Stimulated activated CD4-positive, alpha-beta T cell treated with anti-CD3 and anti-CD28 coated beads, Interleukin-12 subunit alpha, Interleukin-12 subunit beta, amount 100 ng/mL, for 4 hours (primary cell): ENCODE data around the gene NPTN.
A peak's percentile ranks its signal among the peaks of the same experiment; 100 is the strongest.
"Not testable (repeated sequence)": the region's sequence is repeated elsewhere in the genome, so short reads cannot be mapped to it uniquely, and the experiment has no call there.

Source experiments
- DNase-seq: peaks from one replicate; pipeline ENCODE4 v3.0.0-alpha.2; 2020

NPTN gene

DNA sequence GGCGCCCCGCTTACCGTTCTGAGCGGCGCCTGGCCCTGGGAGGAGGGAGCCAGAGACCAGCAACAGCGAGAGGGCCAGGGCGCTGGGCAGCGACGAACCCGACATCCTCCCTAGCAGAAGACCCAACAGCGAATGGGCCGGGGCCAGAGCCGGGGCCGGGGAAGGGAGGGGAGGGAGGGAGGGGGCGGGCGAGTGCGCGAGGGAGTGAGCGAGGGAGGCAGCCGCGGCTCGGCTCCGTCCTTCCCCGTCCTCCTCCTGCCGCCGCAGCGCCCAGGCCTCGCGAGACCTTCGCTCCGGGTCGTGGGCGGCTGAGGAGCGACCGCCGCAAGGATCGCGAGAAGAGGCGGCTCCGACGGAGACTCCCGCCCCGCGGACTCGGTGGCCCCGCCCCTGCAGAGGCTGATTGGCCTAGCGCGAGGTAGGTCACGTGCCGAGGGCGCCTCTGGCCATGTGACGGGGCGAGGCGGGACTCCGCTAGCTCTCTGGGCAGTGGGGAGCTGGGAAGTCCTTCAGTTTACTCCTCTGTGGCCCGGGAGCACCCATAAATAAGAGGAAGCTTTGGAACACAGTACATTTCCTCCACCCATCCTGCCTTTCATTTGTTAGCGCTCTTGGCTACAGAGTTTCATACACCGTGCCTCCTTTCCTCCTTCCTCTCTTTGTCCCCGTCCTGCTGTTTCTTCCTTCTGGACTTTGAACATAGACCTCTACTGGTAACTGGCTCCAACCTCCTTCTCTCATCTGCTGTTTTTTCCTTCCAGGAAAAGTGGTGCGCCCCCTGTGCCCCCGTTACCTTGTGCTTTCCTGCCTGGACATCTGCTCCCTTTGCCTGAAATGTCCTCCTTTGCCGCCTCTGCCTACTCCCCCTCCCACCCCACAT is at the start of gene NPTN:
Gene NPTN, minus strand, starts transcription at position 279 of the 880 bp plus-strand sequence. Its CDS starts 174 bp downstream, at position 105.
- DNase-seq, result peak; percentile 98

- DNase-seq, result no peak
These were observed 49.5 kb upstream of the NPTN start for GRCh38 chr15:73682600-73683090.

- no peak for DNase-seq
These were observed 48.8 kb upstream of the NPTN start for GRCh38 chr15:73681856-73682599.

DNA sequence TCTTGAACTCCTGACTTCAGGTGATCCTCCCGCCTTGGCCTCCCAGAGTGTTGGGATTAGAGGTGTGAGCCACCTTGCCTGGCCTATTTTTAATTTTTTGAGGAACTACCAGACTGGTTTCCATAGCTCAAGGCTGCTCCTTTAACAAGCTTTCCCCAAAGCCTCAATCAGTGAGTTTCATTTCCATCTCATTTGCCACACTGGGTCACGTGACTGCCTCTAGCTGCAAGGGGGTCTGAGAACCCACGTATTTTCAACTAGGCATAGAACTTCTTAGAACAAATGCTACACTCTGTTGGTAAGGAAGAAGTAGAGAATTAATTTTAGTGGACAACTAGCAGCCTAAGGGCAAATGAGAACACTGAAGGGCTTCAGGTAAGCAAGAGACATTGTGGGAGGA is 47.9 kb upstream of the NPTN start:
- DNase-seq, result no peak

DNA sequence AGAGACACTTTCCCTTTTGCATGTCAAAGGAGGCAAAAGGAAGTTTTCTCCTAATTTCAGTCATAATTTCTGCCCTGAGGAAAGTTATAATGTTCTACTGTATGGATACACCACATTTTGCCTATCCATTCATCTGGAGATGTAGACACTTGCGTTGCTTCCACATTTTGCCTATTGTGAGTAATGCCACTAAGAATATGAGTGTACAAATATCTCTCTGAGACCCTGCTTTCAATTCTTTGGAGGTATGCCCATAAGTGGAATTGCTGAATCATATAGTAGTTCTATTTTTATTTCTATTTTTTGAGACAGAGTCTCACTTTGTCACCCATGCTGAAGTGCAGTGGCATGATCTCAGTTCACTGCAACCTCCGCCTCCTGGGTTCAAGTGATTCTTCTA is 47.4 kb upstream of the NPTN start:
- no peak for DNase-seq

DNA sequence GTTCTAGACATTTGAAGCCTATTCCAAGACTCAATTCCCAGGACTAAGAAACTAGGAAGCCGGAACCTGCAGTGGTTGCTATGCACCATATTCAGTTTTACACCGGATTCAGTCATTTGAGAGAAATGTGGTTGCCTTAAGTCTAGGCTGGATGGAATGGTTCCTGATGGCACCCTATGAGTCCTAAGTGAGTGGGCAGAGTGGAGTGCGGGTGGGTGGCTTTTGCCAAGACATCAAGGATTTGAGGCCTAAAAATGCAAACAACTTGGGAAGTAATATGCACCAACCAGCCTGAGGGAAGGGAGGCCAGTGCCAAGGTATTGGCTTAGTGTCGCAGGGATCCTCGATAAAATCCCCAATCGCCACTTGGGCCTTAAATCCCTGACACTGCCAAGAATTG is 46.8 kb upstream of the NPTN start:
- no peak for DNase-seq

- no peak for DNase-seq
These were observed 46.0 kb upstream of the NPTN start for GRCh38 chr15:73679180-73679579.

DNA sequence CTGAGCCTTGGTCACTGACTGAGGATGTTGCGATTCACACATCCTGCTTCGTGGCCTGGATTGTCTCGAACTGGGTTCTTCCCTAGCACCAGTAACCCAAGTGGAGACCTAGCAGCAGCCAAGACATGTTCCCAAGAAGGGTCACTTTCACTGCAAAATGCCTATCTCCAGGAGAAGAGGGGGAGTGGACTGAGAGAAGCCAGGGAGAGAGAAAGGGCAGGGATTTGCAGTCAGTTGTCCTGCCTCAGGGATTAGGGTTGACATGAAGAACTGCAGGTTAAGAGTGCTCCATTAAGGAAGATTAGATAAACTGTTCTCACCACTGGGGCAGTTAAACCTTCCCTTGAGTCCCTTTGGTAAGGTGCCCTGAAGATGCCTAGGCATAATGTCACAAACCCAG is 45.3 kb upstream of the NPTN start:
- DNase-seq, result no peak

GRCh38 chr15:73677733-73678132 is 44.5 kb upstream of the NPTN start:
- no peak for DNase-seq

DNA sequence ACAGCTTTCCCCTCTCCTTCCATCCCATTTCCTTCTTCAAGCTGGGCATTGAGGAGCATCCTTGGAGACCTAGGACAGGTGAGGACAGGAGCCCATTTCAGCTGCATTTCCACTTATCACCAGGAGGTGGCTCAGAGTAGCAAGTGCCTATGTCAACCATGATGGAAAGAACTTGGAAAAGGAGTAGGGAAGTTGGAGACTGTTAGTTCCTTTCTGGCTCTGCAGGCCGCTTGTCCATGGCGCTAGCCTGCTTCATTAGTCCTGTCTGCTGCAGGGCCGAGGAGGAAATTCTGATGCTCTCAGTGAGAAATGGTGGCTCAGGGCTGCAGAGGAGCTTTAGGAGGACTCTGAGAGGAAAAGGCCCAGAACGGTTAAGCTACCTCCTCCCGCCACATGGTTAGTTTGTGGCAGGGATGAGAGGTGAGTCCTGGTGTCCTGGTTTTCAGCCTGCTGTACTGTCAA is 44.0 kb upstream of the NPTN start:
- DNase-seq, result peak; percentile 41

- DNase-seq, result no peak
These were observed 41.4 kb upstream of the NPTN start for GRCh38 chr15:73674587-73674986.

DNA sequence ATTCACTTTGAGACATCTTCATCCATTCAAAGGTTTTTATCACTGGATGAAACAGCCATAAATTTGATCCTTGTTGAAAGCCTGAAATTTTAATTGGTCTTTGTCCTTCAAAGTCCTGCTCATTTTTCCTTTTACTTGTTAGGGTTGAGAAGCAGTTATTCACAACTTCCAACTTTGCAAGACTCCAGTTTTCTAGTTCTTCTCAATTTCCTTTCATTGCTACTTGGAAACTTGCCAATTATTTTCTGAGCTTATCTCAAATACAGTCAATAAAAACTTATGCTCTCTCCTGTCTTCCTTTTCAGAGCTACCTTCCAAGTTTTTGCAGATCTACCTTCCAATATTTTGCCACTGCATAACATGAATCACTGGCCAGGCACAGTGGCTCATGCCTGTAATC is 27.3 kb upstream of the NPTN start:
- no peak for DNase-seq

GRCh38 chr15:73658645-73659044 is 25.5 kb upstream of the NPTN start:
- no peak for DNase-seq

DNA sequence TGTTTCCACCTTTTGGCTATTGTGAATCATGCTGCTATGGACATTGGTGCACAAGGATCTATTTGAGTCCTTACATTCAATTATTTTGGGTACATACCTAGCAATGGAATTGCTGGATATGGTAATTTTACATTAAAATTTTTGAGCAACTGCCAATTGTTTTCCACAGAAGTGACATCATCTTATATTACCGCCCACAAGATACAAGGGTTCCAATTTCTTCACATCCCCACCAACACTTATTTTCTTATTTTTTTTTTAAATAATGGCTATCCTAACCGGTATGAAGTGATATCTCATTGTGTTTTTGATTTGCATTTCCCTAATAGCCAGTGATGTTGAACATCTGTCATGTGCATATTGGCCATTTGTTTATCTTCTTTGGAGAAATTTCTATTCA is 22.5 kb upstream of the NPTN start:
- DNase-seq, result no peak

DNA sequence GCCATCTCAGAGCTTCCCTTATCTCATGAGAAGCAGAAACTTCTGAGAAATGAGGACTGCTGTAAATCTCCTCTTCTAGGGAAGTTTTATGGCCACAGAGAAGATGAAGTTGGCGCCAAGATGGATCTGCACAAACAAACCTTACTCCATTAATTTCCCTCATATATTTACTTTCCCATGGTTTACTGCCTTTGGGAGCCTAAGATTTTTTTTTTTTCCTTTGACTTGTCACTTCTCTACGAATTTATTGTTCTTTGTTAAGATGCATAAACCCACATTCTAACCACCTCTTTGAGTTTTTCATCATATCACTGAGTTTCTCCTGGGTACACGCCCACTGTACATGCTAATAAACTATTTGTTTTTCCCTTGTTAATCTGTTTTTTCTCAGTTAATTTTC is 21.5 kb upstream of the NPTN start:
- no peak for DNase-seq

- no peak for DNase-seq
These were observed 17.4 kb upstream of the NPTN start for GRCh38 chr15:73650416-73651126.

- no peak for DNase-seq
These were observed 14.8 kb upstream of the NPTN start for GRCh38 chr15:73648014-73648295.

DNA sequence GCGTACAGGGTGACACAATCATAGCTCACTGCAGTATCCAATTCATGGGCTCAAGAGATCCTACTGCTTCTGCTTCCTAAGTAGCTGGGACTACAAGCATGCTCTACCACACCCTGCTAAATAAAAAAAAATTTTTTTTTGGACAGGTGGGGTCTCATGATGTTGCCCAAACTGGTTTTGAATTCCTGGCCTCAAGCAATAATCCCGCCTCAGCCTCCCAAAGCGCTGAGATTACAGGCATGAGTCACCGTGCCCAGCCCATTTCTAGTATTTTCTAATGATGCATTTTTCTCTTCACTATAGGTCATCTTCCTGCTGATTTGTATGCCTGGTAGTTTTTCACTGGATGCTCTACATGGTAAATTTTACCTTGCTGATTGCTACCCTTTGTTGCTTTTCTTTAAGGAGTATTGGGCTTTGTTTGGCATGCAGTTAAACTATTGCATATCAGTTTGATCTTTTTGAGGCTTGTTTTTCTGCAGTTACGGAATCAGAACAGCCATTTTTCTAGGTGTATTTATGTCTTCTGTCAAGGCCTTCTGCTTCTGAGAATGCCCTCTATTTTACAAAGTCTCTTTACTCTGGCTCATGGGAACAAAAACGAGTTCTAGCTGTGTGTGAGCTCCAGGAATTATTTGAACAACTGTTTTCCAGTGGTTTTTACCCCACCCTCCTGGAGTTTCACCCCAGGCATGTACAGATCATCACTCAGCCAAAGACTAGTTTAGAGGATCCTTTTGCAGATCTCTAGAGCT is 14.2 kb upstream of the NPTN start:
- no peak for DNase-seq

DNA sequence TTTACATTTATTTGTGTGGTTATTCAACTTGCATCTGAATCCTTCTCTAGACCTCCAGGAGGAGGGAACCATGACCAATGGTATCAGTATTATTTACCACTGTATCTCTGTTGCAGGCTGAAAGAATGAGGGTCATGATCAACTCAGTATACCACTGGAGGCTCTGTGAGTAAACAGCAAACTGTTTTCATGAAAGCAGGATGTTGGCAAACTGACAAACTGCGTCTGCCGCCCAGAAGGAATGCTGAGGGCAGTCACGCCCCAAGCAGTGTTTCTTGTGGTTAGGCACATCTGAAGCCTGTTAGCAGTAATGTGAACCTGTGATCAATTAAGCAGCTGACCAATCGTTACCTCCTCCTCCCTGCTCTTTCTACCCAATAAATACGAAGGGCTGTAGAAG is 6.3 kb upstream of the NPTN start:
- not testable (repeated sequence) for DNase-seq

GRCh38 chr15:73637527-73637926 is 4.3 kb upstream of the NPTN start:
- no peak for DNase-seq

GRCh38 chr15:73633991-73634495 is 854 bp upstream of the NPTN start:
- DNase-seq, result no peak

- peak; percentile 32 for DNase-seq
These were observed 525 bp downstream of the NPTN start for GRCh38 chr15:73632670-73633058.
